ENCODE results near the gene SORCS2. TPM values are rescaled to one million over a fixed set of nuclear protein-coding genes. Genes with fewer than 3 reads are reported as not detected.
A peak's percentile ranks its signal among the peaks of the same experiment; 100 is the strongest.

The SORCS2 gene
- total RNA-seq, 1 donor from 2014 or later = 6.9 TPM

DNA sequence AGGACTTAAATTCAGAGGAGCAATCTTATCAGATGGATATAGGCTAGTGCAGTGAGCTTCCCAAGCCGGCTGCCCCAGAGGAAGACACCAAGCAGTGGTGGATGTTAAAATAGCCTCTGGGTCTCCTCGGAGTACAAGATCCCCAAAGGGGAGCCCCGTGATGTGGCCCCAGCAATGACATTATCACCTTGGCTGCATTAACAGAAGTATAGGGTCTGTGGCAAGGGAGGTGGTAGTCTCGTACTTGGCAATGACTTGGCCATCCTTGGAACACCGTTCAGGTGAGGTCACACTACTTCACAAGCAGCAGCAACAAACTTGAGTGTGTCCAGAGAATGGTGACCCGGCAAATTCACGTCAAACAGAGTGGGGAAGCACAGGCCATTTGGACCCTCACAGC is 174.6 kb downstream of the SORCS2 start:
- intact Hi-C loops (cut with DNase I) = no loop called here
- no peak for DNase-seq (ENCODE audit: low spot score)

- intact Hi-C loops (cut with DNase I) = no loop called here
- DNase-seq (ENCODE audit: low spot score) = no peak
These were observed 175.1 kb downstream of the SORCS2 start for GRCh38 chr4:7367406-7367805.

GRCh38 chr4:7367864-7368277 is 175.5 kb downstream of the SORCS2 start:
- intact Hi-C loops (cut with DNase I) = no loop called here
- no peak for DNase-seq (ENCODE audit: low spot score)

GRCh38 chr4:7368296-7368695 is 176.0 kb downstream of the SORCS2 start:
- no peak for DNase-seq (ENCODE audit: low spot score)
- intact Hi-C loops (cut with DNase I) = no loop called here

GRCh38 chr4:7369511-7369910 is 177.2 kb downstream of the SORCS2 start:
- no peak for DNase-seq (ENCODE audit: low spot score)

DNA sequence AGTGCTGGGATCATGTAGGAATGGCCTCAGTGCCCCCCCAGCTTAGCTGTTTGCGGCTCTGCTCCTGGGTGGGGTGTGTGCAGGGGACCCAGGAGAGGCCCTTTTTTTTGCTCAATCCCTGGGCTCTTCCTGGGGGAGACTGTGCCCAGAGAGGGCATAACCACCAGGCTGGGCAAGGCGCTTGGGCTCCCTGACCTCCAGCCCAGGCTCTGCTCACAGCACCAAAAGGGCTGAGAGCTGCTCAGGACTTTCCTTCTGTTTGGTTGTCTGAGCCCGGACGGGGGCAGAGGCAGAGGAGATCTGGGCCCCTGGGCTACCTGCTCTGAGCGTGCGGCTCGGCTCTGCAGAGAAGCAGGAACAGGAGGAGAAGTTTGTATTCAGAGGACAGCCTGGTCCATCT is 177.7 kb downstream of the SORCS2 start:
- DNase-seq (ENCODE audit: low spot score) = no peak
- intact Hi-C loops (cut with DNase I) = no loop called here

More at GRCh38 chr4:7369511-7369910, 177.2 kb downstream of the SORCS2 start:
- intact Hi-C loops (cut with DNase I) = no loop called here

- intact Hi-C loops (cut with DNase I) = no loop called here
- DNase-seq (ENCODE audit: low spot score) = no peak
These were observed 179.0 kb downstream of the SORCS2 start for GRCh38 chr4:7371210-7371941.

GRCh38 chr4:7372673-7373072 is 180.3 kb downstream of the SORCS2 start:
- DNase-seq (ENCODE audit: low spot score) = no peak
- intact Hi-C loops (cut with DNase I) = no loop called here

DNA sequence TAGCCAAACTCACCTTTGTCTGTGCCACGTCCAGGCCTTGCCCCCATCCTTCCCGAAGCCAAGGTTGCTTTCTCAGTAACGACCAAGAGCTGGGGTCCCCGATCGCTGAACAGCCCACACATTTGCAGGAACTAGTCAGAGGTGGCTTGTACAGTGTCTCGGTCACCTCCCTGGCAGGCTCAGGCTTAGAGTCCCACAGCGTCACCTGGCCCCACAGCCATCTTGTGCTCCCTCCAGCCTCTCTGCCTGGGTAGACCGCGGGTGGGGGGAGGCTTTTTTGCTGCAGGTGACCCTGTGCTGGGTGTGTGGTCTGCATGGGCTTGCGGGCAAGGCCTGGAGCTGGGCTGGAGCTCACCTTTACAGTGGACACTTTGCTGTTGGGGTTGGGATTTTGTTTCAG is 182.2 kb downstream of the SORCS2 start:
- DNase-seq (ENCODE audit: low spot score) = no peak
- intact Hi-C loops (cut with DNase I) = no loop called here

DNA sequence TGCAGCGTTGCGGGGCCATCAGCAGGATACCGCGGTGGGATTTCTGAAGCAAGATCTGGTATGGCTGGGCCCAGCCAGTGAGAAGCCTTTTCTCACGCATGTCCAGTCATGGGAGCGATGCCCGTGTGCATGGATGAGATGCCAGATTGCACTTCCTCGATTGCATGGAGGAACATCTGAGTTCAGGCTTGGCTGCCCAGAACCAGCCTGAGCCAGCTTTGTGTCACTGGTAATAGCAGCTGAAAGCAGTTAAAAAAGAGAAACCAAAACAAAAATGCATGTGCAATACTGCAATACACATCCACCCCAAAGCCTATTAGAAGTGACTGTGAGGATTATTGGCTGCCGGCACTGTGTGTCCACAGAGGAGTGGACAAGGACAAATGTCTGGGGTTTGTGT is 183.1 kb downstream of the SORCS2 start:
- no peak for DNase-seq (ENCODE audit: low spot score)
- intact Hi-C loops (cut with DNase I) = no loop called here

- DNase-seq (ENCODE audit: low spot score) = no peak
- intact Hi-C loops (cut with DNase I) = no loop called here
These were observed 185.0 kb downstream of the SORCS2 start for GRCh38 chr4:7377223-7377865.

- DNase-seq (ENCODE audit: low spot score) = no peak
- intact Hi-C loops (cut with DNase I) = no loop called here
These were observed 186.8 kb downstream of the SORCS2 start for GRCh38 chr4:7379186-7379585.

GRCh38 chr4:7379719-7380118 is 187.4 kb downstream of the SORCS2 start:
- DNase-seq (ENCODE audit: low spot score) = no peak
- intact Hi-C loops (cut with DNase I) = loop anchor here (2.0 kb wide), 1 partner anchor 15 kb away; no protein-coding TSS in a partner anchor

DNA sequence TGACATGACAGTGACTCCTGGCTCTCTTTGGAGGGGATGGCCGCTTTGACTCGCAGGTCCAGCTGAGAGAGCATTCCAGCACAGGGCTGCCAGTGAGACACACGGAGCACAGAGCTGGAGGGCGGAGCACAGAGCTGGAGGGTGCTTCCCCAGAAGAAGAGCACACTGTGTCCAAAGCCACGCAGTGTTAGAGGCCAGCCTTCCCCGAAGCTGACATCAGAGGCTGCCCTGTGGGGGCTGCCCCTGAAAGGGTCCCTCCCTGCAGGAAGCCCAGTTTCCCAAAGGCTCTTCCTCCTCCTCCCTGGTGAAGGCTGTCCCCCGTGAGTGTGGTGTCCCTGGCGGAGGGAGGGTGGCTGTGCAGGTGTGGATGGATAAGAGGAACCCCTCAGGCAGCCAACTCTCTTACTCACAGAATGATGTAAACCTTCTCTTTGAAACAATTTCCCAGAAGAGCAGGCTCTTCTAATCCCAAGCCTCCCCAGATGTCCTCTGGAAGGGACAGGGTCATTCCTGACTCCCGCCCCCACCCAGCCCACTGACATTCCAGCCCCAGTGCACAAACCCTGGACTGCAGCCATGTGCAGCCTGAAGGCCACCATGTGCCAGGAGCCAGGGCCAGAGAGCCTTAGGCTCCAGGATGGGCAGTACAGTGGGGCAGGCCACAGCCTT is 189.0 kb downstream of the SORCS2 start:
- intact Hi-C loops (cut with DNase I) = loop anchor here (2.0 kb wide), 1 partner anchor 17 kb away; no protein-coding TSS in a partner anchor
- peak; percentile 78 for DNase-seq (ENCODE audit: low spot score)

DNA sequence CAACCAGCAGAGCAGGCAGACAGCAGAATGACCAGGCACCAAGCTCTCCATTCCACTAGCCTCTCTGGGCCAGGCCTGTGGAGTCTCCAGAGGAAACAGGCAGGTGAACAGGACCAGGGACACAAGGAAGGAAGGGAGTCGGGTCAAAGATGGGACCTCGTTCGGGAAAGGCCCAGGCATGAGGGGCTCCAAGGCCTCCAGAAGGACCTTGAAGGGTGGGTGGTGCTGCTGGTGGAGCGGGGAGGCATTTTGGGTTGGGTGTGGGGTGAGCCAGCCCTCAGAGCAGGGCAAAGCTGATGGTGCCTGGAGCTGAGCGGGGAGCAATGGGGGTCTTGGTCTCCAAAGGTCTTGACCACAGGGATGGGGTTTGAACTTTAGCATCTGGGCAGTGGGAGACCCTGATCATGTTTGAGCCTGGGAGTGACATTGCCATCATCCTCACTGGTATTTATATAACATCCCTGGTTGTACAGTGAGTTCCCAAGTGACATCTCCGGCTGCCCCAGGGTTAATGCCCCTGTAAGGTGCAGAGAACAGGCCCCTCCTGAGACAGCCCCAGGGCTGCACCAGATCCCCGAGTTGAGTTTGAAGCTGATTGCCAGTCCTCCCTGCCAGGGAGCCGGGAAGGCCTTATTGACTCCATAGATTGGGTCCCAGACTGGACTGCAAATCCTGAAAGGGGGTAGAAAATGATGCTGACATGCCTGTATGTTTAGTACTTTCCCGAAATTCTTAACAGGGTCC is 189.7 kb downstream of the SORCS2 start:
- peak; percentile 66 for DNase-seq (ENCODE audit: low spot score)
- intact Hi-C loops (cut with DNase I) = loop anchor here (2.0 kb wide), 1 partner anchor 17 kb away; no protein-coding TSS in a partner anchor

GRCh38 chr4:7382634-7383014 is 190.3 kb downstream of the SORCS2 start:
- intact Hi-C loops (cut with DNase I) = no loop called here
- DNase-seq (ENCODE audit: low spot score) = peak; percentile 19

DNA sequence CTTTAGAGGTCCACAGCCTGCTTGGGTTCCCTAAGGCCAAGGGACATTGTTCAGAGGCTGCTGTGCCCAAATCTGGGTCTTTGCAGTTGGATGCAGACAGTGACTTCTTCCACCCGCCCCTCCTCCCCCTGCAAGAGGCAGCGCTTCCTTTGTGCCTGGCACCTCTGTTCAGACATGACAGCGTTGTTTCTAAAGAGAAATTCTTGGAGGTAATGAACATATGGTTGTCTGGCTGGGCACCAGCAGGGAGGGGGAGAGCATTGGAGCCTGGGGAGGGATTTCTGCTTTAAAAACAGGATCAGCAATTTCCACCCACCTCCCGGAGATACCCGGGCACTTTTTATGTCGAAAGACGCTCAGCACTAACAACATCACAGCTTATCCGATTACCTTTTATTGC is 190.9 kb downstream of the SORCS2 start:
- intact Hi-C loops (cut with DNase I) = no loop called here
- DNase-seq (ENCODE audit: low spot score) = peak; percentile 19

DNA sequence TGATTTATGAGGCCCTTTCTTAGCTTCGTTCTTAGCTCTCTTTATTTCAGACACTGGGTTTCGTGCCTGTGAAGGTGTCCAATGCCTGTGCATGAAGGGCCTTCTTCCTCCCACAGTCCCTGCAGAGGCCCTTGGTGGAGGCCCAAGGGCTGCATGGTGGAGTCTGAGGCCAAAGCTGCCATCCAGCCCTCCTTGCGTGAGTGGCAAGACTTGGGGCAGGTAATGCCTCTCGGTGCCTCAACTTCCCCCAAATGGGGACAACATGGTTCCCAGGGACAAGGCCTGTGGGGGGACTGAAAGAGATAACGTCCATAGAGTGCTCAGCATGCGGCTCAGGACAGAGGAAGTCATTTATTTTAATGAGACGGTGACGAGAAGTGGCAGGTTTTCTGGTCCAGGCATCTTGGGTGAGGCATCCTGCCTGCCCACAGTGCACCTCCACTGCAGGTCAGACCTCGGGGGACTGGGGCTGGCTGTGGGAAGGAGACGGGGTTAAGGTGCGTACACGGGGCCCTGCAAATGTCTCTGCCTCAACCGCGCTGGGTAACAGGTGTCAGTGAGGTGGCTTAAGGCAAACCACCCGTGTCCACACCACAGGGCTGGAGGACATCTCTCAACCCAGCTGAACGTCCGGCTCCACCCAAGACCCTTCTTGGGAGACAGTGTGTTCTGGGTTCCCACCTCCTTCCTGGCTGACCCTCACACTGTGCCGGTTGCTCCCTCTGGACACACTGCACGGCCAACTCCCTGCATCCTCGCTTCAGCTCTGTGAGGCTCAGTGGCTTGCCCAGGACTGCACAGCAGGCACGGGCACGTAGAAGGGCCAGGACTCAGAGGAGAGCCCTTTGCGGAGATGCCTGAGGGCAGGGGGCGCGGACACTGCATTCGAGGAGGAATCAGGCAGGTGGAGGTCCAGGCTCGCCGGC is 191.9 kb downstream of the SORCS2 start:
- peak; percentile 61 for DNase-seq (ENCODE audit: low spot score)
- intact Hi-C loops (cut with DNase I) = no loop called here

All from cardiac septum (tissue), 1 donor.